Fibroblast of peridontal ligament (primary cell): Measurements from ENCODE around the gene LENG9.
A peak's percentile ranks its signal among the peaks of the same experiment; 100 is the strongest.

ENCODE experiments used
- DNase-seq: peaks from one replicate; pipeline ENCODE4 v3.0.0-alpha.2; 2010; ENCODE audit errors: extremely low read depth

Gene LENG9

GRCh38 chr19:54422136-54422535 lies 41.4 kb downstream of the LENG9 start:
- no peak for DNase-seq

GRCh38 chr19:54421521-54421920 lies 42.1 kb downstream of the LENG9 start:
- DNase-seq, result no peak

GRCh38 chr19:54421169-54421516 lies 42.4 kb downstream of the LENG9 start:
- DNase-seq, result no peak

- DNase-seq, result no peak
Measured at GRCh38 chr19:54420383-54421168, 43.0 kb downstream of the LENG9 start.

- DNase-seq, result no peak
Measured at GRCh38 chr19:54420068-54420382, 43.6 kb downstream of the LENG9 start.

- no peak for DNase-seq
Measured at GRCh38 chr19:54418930-54419800, 44.4 kb downstream of the LENG9 start.

- DNase-seq, result peak; percentile 23
Measured at GRCh38 chr19:54418030-54418929, 45.3 kb downstream of the LENG9 start.

- DNase-seq, result no peak
Measured at GRCh38 chr19:54416695-54417491, 46.7 kb downstream of the LENG9 start.

- no peak for DNase-seq
Measured at GRCh38 chr19:54415901-54416673, 47.5 kb downstream of the LENG9 start.

GRCh38 chr19:54415208-54415900 lies 48.2 kb downstream of the LENG9 start, which contains the start of gene TTYH1:
TSS of gene TTYH1 (plus strand) at chr19:54415464. CDS start at chr19:54415553, 89 bp downstream.
- DNase-seq, result no peak

- DNase-seq, result no peak
Measured at GRCh38 chr19:54414156-54414555, 49.4 kb downstream of the LENG9 start.

GRCh38 chr19:54412877-54413276 lies 50.7 kb downstream of the LENG9 start:
- DNase-seq, result no peak
